ENCODE data around the gene ZNF2.

Gene ZNF2

DNA sequence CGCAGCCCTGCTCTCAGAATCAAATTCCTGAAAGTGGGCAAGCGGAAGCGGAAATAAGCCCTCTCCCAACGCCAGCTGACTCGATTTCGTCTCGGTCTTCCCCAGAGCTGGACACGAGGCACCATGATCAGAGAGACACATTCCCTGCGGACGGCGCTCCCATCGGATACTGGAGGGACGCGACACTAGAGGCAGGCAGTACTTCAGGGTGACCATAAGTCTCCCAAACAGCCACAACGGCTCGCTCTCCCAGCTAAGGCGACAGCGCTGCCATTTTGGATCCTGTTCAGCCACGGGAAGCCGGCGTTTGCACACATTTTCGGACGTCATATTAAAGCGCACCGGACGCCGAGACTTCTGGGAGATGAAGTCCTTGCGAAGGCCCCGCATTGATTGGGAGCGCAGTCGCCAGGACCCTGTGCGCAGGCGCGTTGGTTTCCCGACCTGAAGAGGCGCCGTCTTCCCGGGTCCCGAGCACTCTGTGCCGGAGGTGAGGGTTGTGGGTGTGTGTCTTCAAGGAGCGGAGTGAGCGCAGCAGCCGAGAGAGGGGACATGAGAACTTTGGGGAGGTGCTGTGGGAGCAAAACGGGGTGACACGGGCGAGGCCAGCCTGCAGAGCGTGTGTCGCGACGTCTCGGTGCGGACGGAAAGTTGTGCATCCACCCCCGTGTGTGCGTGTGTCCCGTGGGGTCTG lies at the start of gene ZNF2:
Gene ZNF2, plus strand, starts transcription at position 439 of the 694 bp plus-strand sequence. CDS start 10,418 bp downstream, outside the sequence.
- DNase-seq = peak; percentile 95

- no peak for DNase-seq
Measured at GRCh38 chr2:95121093-95121406, 44.6 kb upstream of the ZNF2 start.

GRCh38 chr2:95121407-95122196 lies 44.0 kb upstream of the ZNF2 start, which contains the start of gene MRPS5:
TSS of gene MRPS5 (minus strand) at chr2:95121808. CDS start at chr2:95121791, 17 bp downstream.
- DNase-seq = peak; percentile 75

DNA sequence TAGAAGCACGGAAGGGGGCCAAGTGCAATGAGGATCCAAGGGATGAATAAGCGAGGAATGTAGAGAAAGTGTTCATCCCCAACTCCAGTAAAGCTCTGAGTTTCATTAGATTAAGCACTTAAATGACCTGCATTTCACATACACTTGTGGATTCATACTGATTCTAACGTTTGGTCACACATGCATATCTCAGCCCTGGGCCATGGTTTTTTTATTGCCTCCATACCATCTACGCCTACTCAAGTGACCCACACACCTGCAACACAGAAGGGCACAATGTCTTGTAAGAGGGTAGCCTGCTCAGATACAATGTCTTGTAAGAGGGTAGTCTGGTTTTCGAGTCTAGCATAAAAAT lies 43.4 kb upstream of the ZNF2 start:
- peak; percentile 41 for DNase-seq

DNA sequence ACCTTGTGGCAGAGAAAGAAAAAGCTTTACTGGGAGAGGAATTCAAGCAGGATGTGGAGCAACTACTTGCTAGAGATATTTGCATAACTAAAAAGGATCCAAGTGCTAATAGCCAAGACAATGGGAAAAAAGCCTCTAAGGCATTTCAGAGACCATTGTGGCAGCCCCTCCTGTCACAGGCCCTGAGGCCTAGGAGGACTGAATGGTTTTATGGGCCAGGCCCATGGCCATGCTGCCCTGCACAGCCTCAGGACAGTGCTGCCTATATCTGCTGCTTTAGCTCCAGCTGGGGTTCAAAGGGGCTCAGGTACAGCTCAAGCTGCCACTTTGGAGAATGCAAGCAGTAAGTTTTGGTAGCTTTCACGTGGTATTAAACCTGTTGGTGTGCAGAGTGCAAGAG lies 26.9 kb upstream of the ZNF2 start:
- DNase-seq = no peak

GRCh38 chr2:95143838-95144237 lies 21.8 kb upstream of the ZNF2 start:
- DNase-seq = no peak

DNA sequence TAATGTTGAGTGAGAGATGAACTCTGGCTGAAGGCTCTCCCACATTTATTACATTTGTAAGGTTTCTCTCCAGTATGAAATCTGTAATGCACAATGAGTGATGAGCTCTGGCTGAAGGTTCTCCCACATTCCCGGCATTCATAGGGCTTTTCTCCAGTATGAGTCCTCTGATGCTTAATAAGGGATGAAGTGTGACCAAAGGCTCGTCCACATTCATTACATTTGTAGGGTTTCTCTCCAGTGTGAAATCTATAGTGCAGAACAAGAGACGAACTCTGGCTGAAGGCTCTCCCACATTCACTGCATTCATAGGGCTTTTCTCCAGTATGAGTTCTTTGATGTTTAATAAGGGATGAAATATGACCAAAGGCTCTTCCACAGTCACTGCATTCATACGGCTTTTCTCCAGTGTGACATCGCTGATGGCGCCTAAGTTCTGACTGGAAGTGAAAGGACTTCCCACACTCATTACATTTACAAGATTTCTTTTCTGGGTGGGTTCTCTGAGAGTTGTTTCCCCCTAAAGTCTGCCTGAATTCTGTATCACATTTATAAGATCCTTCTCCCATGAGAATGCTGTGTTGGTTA lies 16.1 kb upstream of the ZNF2 start:
- DNase-seq = no peak

- no peak for DNase-seq
Measured at GRCh38 chr2:95158441-95158840, 7.2 kb upstream of the ZNF2 start.

DNA sequence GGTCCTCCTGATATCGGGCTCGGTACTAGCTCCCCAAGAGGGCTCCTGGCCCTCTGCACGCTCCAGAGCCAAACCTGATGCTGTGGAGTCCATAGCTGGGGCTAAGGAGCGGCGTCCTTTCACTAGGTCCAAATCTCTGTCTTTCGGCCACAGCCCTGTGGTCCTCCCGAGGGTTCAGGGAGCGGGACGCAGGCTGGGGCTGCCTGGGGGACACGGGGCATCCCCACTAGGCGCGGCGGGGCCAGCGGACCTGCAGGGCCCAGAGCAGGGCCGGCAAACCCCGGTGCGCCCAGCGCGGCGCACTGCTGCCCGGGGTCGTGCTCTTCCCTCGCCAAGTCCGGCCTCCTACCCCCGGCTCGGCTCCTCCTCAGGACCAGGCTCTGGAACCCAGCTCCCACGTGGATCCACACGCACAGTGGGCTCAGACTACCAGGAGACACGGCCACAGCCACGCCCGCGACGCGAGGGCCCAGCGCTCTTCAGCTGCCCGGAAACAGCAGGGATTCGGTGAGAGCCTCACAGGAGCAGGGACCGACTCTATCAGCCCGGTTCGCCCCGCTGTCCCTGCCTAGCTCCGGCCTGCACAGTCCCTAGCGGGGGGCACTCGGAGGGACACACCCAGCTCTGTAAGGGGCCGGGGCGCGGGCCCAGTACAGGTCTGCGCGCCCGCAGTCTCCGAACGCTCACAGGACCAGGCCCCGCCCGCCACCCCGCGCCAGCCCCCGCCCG lies 6.6 kb upstream of the ZNF2 start:
- DNase-seq = peak; percentile 5

DNA sequence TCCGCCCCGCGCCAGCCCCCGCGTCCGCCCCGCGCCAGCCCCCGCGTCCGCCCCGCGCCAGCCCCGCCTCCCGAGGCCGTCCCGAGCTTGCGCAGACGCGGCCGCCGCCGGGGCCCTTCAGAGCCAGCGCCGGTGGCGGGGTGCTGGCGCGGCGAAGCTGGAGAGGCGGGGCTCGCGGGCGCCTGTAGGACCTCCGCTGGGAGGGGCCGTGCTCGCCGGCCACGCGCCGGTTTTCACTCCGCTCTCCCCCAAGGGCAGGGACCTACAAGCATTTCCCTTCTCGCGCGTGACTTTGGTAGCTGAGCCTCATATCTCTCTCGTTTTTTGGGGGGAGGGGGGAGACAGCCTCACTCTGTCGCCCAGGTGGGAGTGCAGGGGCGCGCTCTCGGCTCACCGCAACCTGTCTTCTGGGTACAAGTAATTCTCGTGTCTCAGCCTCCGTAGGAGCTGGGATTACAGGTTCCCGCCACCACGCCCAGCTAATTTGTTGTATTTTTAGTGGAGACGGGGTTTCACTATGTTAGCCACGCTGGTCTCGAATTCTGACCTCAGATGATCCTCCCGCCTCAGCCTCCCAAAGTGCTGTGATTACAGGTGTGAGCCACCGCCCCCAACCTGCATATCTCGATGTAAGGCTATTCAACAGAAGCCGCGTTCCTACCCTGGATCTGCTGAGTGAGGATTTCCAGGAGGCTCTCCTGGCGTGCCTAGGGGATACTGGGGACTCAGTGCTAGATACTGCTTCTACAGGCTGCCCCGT lies 5.7 kb upstream of the ZNF2 start, which contains the start of gene ZNF514:
Gene ZNF514, minus strand, starts transcription at position 159 of the 760 bp plus-strand sequence. CDS start 6,595 bp downstream, outside the sequence.
- peak; percentile 38 for DNase-seq

DNA sequence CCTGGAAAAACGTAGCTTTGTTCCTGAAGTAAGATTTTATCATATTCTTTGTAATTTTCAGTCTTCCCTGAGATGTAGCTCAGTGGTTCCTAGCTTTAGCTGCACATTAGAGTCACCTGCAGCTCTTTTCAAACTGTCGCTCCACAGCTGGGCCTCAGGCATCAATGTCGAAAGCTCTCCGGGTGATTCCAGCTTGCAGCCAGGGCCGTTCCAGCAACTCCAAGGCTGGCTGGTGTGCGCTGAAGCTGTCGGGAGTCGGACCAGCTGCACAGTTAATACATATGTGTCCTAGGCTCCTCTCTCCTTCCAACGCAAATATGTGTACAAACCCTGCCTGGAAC lies 609 bp upstream of the ZNF2 start:
- DNase-seq = no peak

GRCh38 chr2:95166065-95166763 lies 605 bp downstream of the ZNF2 start:
- no peak for DNase-seq

GRCh38 chr2:95171902-95172301 lies 6.3 kb downstream of the ZNF2 start:
- no peak for DNase-seq

GRCh38 chr2:95174031-95174542 lies 8.5 kb downstream of the ZNF2 start:
- no peak for DNase-seq

DNA sequence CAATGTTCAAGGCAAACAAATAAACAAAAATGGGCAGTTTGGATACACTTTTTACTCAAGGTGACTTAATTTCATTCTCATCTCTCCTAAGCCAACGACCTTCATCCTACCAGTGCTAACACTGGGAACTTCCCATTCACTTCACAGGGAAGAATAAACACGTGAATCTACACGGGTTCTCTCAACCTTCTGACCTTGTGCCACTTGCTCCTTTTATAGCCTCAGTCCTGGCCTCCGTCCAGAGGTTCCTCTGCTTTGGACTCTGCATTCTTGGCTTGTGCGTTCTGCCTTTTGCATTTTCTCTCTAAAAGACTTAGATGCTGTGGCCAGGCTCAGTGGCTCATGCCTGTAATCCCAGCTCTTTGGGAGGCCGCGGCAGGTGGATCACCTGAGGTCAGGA lies 13.8 kb downstream of the ZNF2 start:
- no peak for DNase-seq

GRCh38 chr2:95181774-95182173 lies 16.2 kb downstream of the ZNF2 start:
- DNase-seq = no peak

DNA sequence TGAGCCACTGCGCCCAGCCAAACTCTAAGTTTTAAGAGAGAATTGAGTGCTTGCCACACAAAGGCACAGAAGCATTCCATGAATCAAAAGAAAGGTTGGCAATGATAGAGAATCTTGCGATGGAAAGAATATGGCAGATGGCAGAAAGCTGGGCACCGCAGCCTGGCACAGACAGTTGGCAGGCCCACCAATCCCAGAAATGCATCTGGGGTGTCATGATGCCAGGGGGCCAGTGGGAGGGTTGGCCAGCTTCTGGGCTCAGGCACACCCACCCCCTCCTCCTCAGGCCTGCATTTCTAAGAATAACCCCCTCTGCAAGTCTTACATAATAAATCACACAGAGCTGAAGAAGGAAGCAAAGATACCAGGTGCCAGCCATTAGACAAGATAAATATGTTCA lies 19.6 kb downstream of the ZNF2 start:
- no peak for DNase-seq

DNA sequence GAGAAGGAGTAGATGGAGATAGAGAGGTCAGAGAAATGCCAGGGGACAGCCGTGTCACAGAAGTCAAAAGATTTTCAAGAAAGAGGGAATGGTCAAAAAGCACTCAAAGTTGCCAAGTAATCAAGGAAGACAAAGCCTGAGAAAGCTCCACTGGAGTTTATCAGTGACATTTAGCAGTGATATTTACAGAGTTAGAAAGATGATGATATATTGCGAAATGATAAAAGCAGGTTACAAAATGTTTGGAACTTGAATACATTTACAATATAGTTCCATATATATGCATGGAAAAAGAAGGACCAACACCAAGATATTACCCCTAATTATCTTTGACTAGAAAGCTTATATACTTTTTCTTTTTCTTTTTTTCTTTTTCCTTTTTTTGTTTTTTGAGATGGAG lies 20.4 kb downstream of the ZNF2 start:
- DNase-seq = no peak

- DNase-seq = peak; percentile 13
Measured at GRCh38 chr2:95192956-95193355, 27.3 kb downstream of the ZNF2 start.

GRCh38 chr2:95203911-95204310 lies 38.3 kb downstream of the ZNF2 start:
- no peak for DNase-seq

- DNase-seq = no peak
Measured at GRCh38 chr2:95204396-95204795, 38.8 kb downstream of the ZNF2 start.

DNA sequence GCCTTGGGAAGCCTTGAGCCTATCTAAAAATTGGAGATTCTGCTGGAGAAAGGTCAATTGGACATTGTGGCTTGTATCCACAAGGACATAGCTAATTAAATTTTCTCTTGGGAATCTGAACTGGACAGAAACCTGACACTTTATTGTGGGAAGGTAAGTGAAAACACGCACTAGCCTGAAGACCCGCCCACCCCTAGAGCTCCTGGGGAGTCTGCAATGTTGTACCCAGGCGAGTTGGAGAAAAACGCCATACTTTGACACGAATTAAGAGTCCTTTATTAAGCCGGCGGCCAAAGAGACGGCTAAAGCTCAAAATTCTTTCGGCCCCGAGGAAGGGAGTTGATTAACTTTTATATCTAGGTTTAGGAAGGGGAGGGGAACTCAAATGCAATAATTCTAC lies 40.5 kb downstream of the ZNF2 start:
- DNase-seq = no peak
